ENCODE data around the gene ACSBG1. TPM values are rescaled to one million over a fixed set of nuclear protein-coding genes. Genes with fewer than 3 reads are reported as not detected.
A peak's percentile ranks its signal among the peaks of the same experiment; 100 is the strongest.

The ACSBG1 gene
- total and polyA plus RNA-seq, 2 donors (not counting 1 experiment from before 2014, with no cell fraction given) = not detected

- DNase-seq (ENCODE audit: low read depth in 2 of 2) = no peak
- no peaks in the 10 kb centered on the region for H3K79me2 ChIP-seq (ENCODE audit: control insufficient read depth, insufficient read depth, low read length)
- H3K4me2 ChIP-seq (ENCODE audit: extremely low read depth, insufficient read depth, low read length) = no peak overlapping the region
- no peak overlapping the region for H2AFZ ChIP-seq (ENCODE audit: low read length)
- H3K4me1 ChIP-seq (ENCODE audit: control insufficient read depth, extremely low read depth, insufficient read depth, low read length) = no peaks in the 10 kb centered on the region
- no peak overlapping the region for H3K27ac ChIP-seq (ENCODE audit: insufficient read depth, low read length)
- no peaks in the 10 kb centered on the region for H3K36me3 ChIP-seq (ENCODE audit: control insufficient read depth, insufficient read depth, low read length)
- H3K9me3 ChIP-seq (ENCODE audit: control insufficient read depth, insufficient read depth, low read depth, low read length) = no peaks in the 10 kb centered on the region
- H3K4me3 ChIP-seq (replicated peaks in 1 of 4; ENCODE audit: control extremely low read depth in 1 of 4, insufficient read depth in 1 of 4, low read depth in 3 of 4, low read length in 4 of 4) = no peak overlapping the region
- H4K20me1 ChIP-seq (ENCODE audit: control insufficient read depth, extremely low read depth, insufficient read depth, low read length) = no peaks in the 10 kb centered on the region
- H3K27me3 ChIP-seq (ENCODE audit: control insufficient read depth, insufficient read depth, low read length) = no peaks in the 10 kb centered on the region
- no peak overlapping the region for H3K9ac ChIP-seq (ENCODE audit: insufficient read depth, low read length)
- TF ChIP-seq CTCF (conservative IDR thresholded peaks at IDR 0.05 in 1 of 2, IDR thresholded peaks at IDR 0.05 in 1 of 2; ENCODE audit: low read depth in 1 of 2, low read length in 2 of 2) (no peak), EZH2 (IDR thresholded peaks at IDR 0.05; ENCODE audit: low read length, missing control alignments) (no peak)
These were observed 8.7 kb upstream of the ACSBG1 start for GRCh38 chr15:78243058-78243457.

DNA sequence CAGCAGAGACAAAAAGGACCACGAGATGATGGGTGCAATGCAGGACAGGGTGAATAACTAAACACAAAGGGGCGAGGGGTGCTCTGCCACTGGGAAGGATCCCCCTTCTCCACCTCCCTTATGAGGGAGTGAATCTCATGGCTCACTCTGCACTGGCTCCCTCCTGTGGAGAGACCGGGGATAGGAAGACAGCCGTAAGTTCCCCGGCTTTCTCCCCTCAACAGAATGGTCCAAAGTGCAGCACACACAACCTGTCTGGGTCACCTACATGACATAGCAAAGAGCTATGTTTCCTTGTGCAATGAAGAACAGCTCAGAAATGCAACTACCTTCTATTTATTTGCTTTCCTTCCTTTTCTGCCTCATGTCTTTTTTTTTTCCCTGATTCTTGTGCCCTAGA, 7.8 kb upstream of the ACSBG1 start:
- H3K27me3 ChIP-seq (ENCODE audit: control insufficient read depth, insufficient read depth, low read length) = peaks cover 3% of the 10 kb centered on the region
- no peak overlapping the region for H3K27ac ChIP-seq (ENCODE audit: insufficient read depth, low read length)
- DNase-seq (ENCODE audit: low read depth in 2 of 2) = no peak
- no peaks in the 10 kb centered on the region for H4K20me1 ChIP-seq (ENCODE audit: control insufficient read depth, extremely low read depth, insufficient read depth, low read length)
- H3K4me2 ChIP-seq (ENCODE audit: extremely low read depth, insufficient read depth, low read length) = no peak overlapping the region
- H3K36me3 ChIP-seq (ENCODE audit: control insufficient read depth, insufficient read depth, low read length) = no peaks in the 10 kb centered on the region
- no peak overlapping the region for H3K4me3 ChIP-seq (replicated peaks in 1 of 4; ENCODE audit: control extremely low read depth in 1 of 4, insufficient read depth in 1 of 4, low read depth in 3 of 4, low read length in 4 of 4)
- no peak overlapping the region for H2AFZ ChIP-seq (ENCODE audit: low read length)
- TF ChIP-seq CTCF (conservative IDR thresholded peaks at IDR 0.05 in 1 of 2, IDR thresholded peaks at IDR 0.05 in 1 of 2; ENCODE audit: low read depth in 1 of 2, low read length in 2 of 2) (peak; percentile 36 to 57), EZH2 (IDR thresholded peaks at IDR 0.05; ENCODE audit: low read length, missing control alignments) (no peak)
- no peaks in the 10 kb centered on the region for H3K9me3 ChIP-seq (ENCODE audit: control insufficient read depth, insufficient read depth, low read depth, low read length)
- no peaks in the 10 kb centered on the region for H3K4me1 ChIP-seq (ENCODE audit: control insufficient read depth, extremely low read depth, insufficient read depth, low read length)
- no peak overlapping the region for H3K9ac ChIP-seq (ENCODE audit: insufficient read depth, low read length)
- no peaks in the 10 kb centered on the region for H3K79me2 ChIP-seq (ENCODE audit: control insufficient read depth, insufficient read depth, low read length)

- no peak overlapping the region for H3K4me3 ChIP-seq (replicated peaks in 1 of 4; ENCODE audit: control extremely low read depth in 1 of 4, insufficient read depth in 1 of 4, low read depth in 3 of 4, low read length in 4 of 4)
- no peak overlapping the region for H3K9ac ChIP-seq (ENCODE audit: insufficient read depth, low read length)
- no peak overlapping the region for H3K27ac ChIP-seq (ENCODE audit: insufficient read depth, low read length)
- H3K27me3 ChIP-seq (ENCODE audit: control insufficient read depth, insufficient read depth, low read length) = peaks cover 3% of the 10 kb centered on the region
- H3K79me2 ChIP-seq (ENCODE audit: control insufficient read depth, insufficient read depth, low read length) = no peaks in the 10 kb centered on the region
- no peak for TF ChIP-seq EZH2 (IDR thresholded peaks at IDR 0.05; ENCODE audit: low read length, missing control alignments)
- TF ChIP-seq CTCF (conservative IDR thresholded peaks at IDR 0.05 in 1 of 2, IDR thresholded peaks at IDR 0.05 in 1 of 2; ENCODE audit: low read depth in 1 of 2, low read length in 2 of 2) = peak; percentile 81 to 88
- H3K4me1 ChIP-seq (ENCODE audit: control insufficient read depth, extremely low read depth, insufficient read depth, low read length) = no peaks in the 10 kb centered on the region
- peak; percentile 47 to 72 for DNase-seq (ENCODE audit: low read depth in 2 of 2)
- H3K4me2 ChIP-seq (ENCODE audit: extremely low read depth, insufficient read depth, low read length) = no peak overlapping the region
- no peak overlapping the region for H2AFZ ChIP-seq (ENCODE audit: low read length)
- H3K36me3 ChIP-seq (ENCODE audit: control insufficient read depth, insufficient read depth, low read length) = no peaks in the 10 kb centered on the region
- H3K9me3 ChIP-seq (ENCODE audit: control insufficient read depth, insufficient read depth, low read depth, low read length) = no peaks in the 10 kb centered on the region
- no peaks in the 10 kb centered on the region for H4K20me1 ChIP-seq (ENCODE audit: control insufficient read depth, extremely low read depth, insufficient read depth, low read length)
These were observed 6.7 kb upstream of the ACSBG1 start for GRCh38 chr15:78241017-78241416.

Data from fibroblast of lung (primary cell).